OCI-LY1 (cell line): ENCODE results near the gene AMOT.

Experiments used
- H2AFZ ChIP-seq: fragments of 200-600 bp; sonication (generic), shearing (Covaris generic); 2 replicates; pipeline ENCODE4 v1.6.0; 2014; ENCODE audit warnings: antibody characterized with exemption, mild to moderate bottlenecking, low read length
- H3F3A ChIP-seq: fragments of 200-600 bp; sonication (generic), shearing (Covaris generic); 2 replicates; pipeline ENCODE4 v1.6.0; 2014; ENCODE audit warnings: mild to moderate bottlenecking, antibody characterized with exemption, low read length, moderate library complexity; ENCODE audit not compliant: insufficient read depth
- H3K27ac ChIP-seq: fragments of 200-600 bp; sonication (generic); 2 replicates; pipeline ENCODE4 v1.5.1; 2014; ENCODE audit warnings: low read length, mixed run types, mild to moderate bottlenecking, low read depth; ENCODE audit not compliant: poor library complexity, severe bottlenecking
- H3K27me3 ChIP-seq: fragments of 200-600 bp; sonication (generic); 2 replicates; pipeline ENCODE4 v1.6.0; 2014; ENCODE audit warnings: antibody characterized with exemption, mild to moderate bottlenecking, low read length, moderate library complexity; ENCODE audit not compliant: insufficient read depth
- H3K36me3 ChIP-seq: fragments of 200-600 bp; sonication (generic); 2 replicates; pipeline ENCODE4 v1.6.1; 2014; ENCODE audit warnings: mild to moderate bottlenecking, antibody characterized with exemption, low read length, moderate library complexity, mixed read lengths; ENCODE audit not compliant: insufficient read depth
- H3K4me1 ChIP-seq: fragments of 200-600 bp; sonication (generic); 2 replicates; pipeline ENCODE4 v1.5.1; 2014; ENCODE audit warnings: mild to moderate bottlenecking, low read length, moderate library complexity; ENCODE audit not compliant: insufficient read depth, severe bottlenecking
- H3K4me2 ChIP-seq: fragments of 200-600 bp; sonication (generic), shearing (Covaris generic); 2 replicates; pipeline ENCODE4 v1.6.1; 2014; ENCODE audit warnings: low read length
- H3K4me3 ChIP-seq: fragments of 200-600 bp; sonication (generic); 2 replicates; pipeline ENCODE4 v1.5.1; 2014; ENCODE audit warnings: low read length, low read depth, mild to moderate bottlenecking, mixed read lengths; ENCODE audit not compliant: poor library complexity, severe bottlenecking
- H3K79me2 ChIP-seq: fragments of 200-600 bp; shearing (Covaris generic); 2 replicates; pipeline ENCODE4 v1.6.1; 2016; ENCODE audit warnings: mixed run types, low read length, mixed read lengths; ENCODE audit not compliant: insufficient read depth
- H3K9ac ChIP-seq: fragments of 200-600 bp; sonication (generic), shearing (Covaris generic); 2 replicates; pipeline ENCODE4 v1.6.1; 2014; ENCODE audit warnings: mild to moderate bottlenecking, low read length, mixed read lengths
- H3K9me2 ChIP-seq: fragments of 200-600 bp; sonication (generic), shearing (Covaris generic); 2 replicates; pipeline ENCODE4 v1.6.1; 2014; ENCODE audit warnings: low read depth, mild to moderate bottlenecking, low read length, mixed read lengths
- H3K9me3 ChIP-seq: fragments of 200-600 bp; shearing (Covaris generic); 2 replicates; pipeline ENCODE4 v1.6.1; 2014; ENCODE audit warnings: low read length, mixed read lengths
- H4K20me1 ChIP-seq: fragments of 200-600 bp; sonication (generic), shearing (Covaris generic); 2 replicates; pipeline ENCODE4 v1.6.0; 2016; ENCODE audit warnings: mild to moderate bottlenecking, low read length; ENCODE audit not compliant: insufficient read depth
- EZH2 ChIP-seq: fragments of 200-600 bp; sonication (generic), shearing (Covaris generic); IDR thresholded peaks from 2 replicates; pipeline ENCODE4 v1.8.0; 2017; ENCODE audit warnings: borderline replicate concordance, mixed run types, mild to moderate bottlenecking, antibody characterized with exemption, low read length, moderate library complexity, mixed read lengths
- TF ChIP-seq, protein P1 (sequence below): fragments of 200-600 bp; sonication (generic), shearing (Covaris generic); IDR thresholded peaks from 2 replicates; pipeline ENCODE4 v1.5.1; 2017; ENCODE audit warnings: mild to moderate bottlenecking, antibody characterized with exemption, low read length, moderate library complexity, mixed read lengths

Gene AMOT

GRCh38 chrX:112827292-112827903, 13.2 kb downstream of the AMOT start:
- H3K36me3 ChIP-seq = no peaks in the 10 kb centered on the region
- no peaks in the 10 kb centered on the region for H3F3A ChIP-seq
- H3K9me3 ChIP-seq = no peaks in the 10 kb centered on the region
- H3K9ac ChIP-seq = no peak overlapping the region
- no peaks in the 10 kb centered on the region for H4K20me1 ChIP-seq
- no peak overlapping the region for H2AFZ ChIP-seq
- H3K9me2 ChIP-seq = no peaks in the 10 kb centered on the region
- H3K27me3 ChIP-seq = no peaks in the 10 kb centered on the region
- no peaks in the 10 kb centered on the region for H3K79me2 ChIP-seq
- H3K4me2 ChIP-seq = no peak overlapping the region
- no peak overlapping the region for H3K27ac ChIP-seq
- TF ChIP-seq EZH2 = no peak
- TF ChIP-seq, protein P1, sequence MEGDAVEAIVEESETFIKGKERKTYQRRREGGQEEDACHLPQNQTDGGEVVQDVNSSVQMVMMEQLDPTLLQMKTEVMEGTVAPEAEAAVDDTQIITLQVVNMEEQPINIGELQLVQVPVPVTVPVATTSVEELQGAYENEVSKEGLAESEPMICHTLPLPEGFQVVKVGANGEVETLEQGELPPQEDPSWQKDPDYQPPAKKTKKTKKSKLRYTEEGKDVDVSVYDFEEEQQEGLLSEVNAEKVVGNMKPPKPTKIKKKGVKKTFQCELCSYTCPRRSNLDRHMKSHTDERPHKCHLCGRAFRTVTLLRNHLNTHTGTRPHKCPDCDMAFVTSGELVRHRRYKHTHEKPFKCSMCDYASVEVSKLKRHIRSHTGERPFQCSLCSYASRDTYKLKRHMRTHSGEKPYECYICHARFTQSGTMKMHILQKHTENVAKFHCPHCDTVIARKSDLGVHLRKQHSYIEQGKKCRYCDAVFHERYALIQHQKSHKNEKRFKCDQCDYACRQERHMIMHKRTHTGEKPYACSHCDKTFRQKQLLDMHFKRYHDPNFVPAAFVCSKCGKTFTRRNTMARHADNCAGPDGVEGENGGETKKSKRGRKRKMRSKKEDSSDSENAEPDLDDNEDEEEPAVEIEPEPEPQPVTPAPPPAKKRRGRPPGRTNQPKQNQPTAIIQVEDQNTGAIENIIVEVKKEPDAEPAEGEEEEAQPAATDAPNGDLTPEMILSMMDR = no peak
- H3K4me3 ChIP-seq = no peak overlapping the region
- no peaks in the 10 kb centered on the region for H3K4me1 ChIP-seq

DNA sequence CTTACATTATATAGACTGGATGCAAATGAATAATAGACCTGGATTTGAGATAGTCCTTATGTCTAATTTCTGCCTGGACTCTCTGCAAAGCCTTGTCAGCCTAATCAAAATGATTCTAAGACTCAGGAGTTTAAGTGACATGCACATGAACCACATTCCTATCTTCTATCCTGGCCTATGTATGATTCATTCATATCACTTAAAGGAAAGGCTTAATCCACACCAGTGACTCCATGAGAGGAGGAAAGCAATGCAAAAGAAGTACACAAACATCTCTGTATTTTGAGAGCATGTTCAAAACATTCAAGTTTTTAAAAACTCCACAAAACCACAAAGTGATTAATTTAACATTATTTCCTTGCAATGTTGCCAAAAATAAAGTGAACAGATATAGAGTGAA, 14.6 kb downstream of the AMOT start:
- Histone ChIP-seq H4K20me1 (no peaks in the 10 kb centered on the region), H3K4me3 (no peak overlapping the region), H3K4me1 (no peaks in the 10 kb centered on the region), H3K9me2 (no peaks in the 10 kb centered on the region), H3K4me2 (no peak overlapping the region), H3K36me3 (no peaks in the 10 kb centered on the region), H3K9ac (no peak overlapping the region), H3F3A (no peaks in the 10 kb centered on the region), H3K27ac (no peak overlapping the region), H2AFZ (no peak overlapping the region), H3K27me3 (no peaks in the 10 kb centered on the region), H3K79me2 (no peaks in the 10 kb centered on the region), H3K9me3 (no peaks in the 10 kb centered on the region)
- TF ChIP-seq, protein P1 = no peak
- no peak for TF ChIP-seq EZH2

DNA sequence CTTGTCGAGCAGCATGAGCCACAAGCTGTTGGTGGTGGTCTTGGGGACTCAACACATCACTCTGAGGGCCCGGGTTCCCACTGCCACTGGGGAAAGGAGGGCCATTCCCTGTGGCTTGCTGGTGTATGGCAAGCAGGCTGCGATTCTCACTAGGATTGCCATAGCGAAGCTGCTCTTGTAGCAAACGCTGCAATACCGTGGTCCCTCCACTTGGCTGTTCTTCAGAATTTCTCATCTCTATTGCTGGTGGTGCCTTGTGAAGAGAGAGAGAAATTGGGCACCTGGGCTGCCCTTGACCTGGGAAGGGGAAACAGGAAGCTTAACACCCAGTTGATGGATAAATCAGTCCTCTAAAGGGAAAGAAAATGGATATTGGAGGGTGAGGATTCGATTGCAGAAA, 17.7 kb downstream of the AMOT start:
- H3K4me1 ChIP-seq = no peaks in the 10 kb centered on the region
- H3K9me3 ChIP-seq = no peaks in the 10 kb centered on the region
- no peaks in the 10 kb centered on the region for H3K9me2 ChIP-seq
- no peak overlapping the region for H3K9ac ChIP-seq
- no peaks in the 10 kb centered on the region for H3F3A ChIP-seq
- no peak overlapping the region for H2AFZ ChIP-seq
- no peaks in the 10 kb centered on the region for H3K27me3 ChIP-seq
- H3K36me3 ChIP-seq = no peaks in the 10 kb centered on the region
- H4K20me1 ChIP-seq = no peaks in the 10 kb centered on the region
- TF ChIP-seq EZH2 = no peak
- TF ChIP-seq, protein P1 = no peak
- H3K27ac ChIP-seq = no peak overlapping the region
- H3K4me2 ChIP-seq = no peak overlapping the region
- H3K4me3 ChIP-seq = no peak overlapping the region
- no peaks in the 10 kb centered on the region for H3K79me2 ChIP-seq
